Right lung (tissue), 10 donors: ENCODE data around the gene ALDH9A1. TPM values are rescaled to one million over a fixed set of nuclear protein-coding genes. Genes with fewer than 3 reads are reported as not detected.
A peak's percentile ranks its signal among the peaks of the same experiment; 100 is the strongest.
"Not testable (repeated sequence)": the region's sequence is repeated elsewhere in the genome, so short reads cannot be mapped to it uniquely, and the experiment has no call there.

Experiments
- DNase-seq, 2 donors: peaks; one replicate each; pipeline ENCODE4 v3.0.0-alpha.2; 2013
- long read RNA-seq, 8 donors: transcript quantifications; one replicate each; lab custom pipeline, GENCODE V29; 2026
- polyA plus RNA-seq, 5 donors: library from polyadenylated mRNA; unstranded; fragments of 120-200 nt; gene quantifications; one replicate each; pipeline versions ENCODE4 v1.2.1 to v1.2.3, GENCODE V29; 2013; ENCODE audit warnings: inconsistent platforms in 1 of 5, low replicate concordance in 1 of 5; ENCODE audit not compliant: insufficient read length in 5 of 5, insufficient read depth in 1 of 5

ALDH9A1 gene
- 100 to 1,000 TPM in 4 of 5 donors, 10 to 100 TPM in 1; 98.6 to 128 (median 112) TPM for polyA plus RNA-seq
- long read RNA-seq, donor 1, transcript ALDH9A1-201 (11 exons, 2,696 nt): major isoform, 49 of 89 reads
- long read RNA-seq, donor 1, transcript ALDH9A1-203 (2 exons, 559 nt): minor isoform, 40 of 89 reads
- long read RNA-seq, donor 1, partial matches to known transcripts: 0 of 89 reads
- long read RNA-seq, donor 1, other reads (novel, unspliced or antisense): 0 of 89 reads
- long read RNA-seq, donor 2, transcript ALDH9A1-201 (11 exons, 2,696 nt): minor isoform, 25 of 66 reads
- long read RNA-seq, donor 2, transcript ALDH9A1-203 (2 exons, 559 nt): major isoform, 41 of 66 reads
- long read RNA-seq, donor 2, partial matches to known transcripts: 0 of 66 reads
- long read RNA-seq, donor 2, other reads (novel, unspliced or antisense): 0 of 66 reads
- long read RNA-seq, donor 3, transcript ALDH9A1-201 (11 exons, 2,696 nt): major isoform, 32 of 60 reads
- long read RNA-seq, donor 3, transcript ALDH9A1-203 (2 exons, 559 nt): minor isoform, 28 of 60 reads
- long read RNA-seq, donor 3, partial matches to known transcripts: 0 of 60 reads
- long read RNA-seq, donor 3, other reads (novel, unspliced or antisense): 0 of 60 reads
- long read RNA-seq, donor 4, transcript ALDH9A1-201 (11 exons, 2,696 nt): minor isoform, 19 of 45 reads
- long read RNA-seq, donor 4, transcript ALDH9A1-203 (2 exons, 559 nt): major isoform, 26 of 45 reads
- long read RNA-seq, donor 4, partial matches to known transcripts: 0 of 45 reads
- long read RNA-seq, donor 4, other reads (novel, unspliced or antisense): 0 of 45 reads
- long read RNA-seq, donor 5, transcript ALDH9A1-203 (2 exons, 559 nt): major isoform, 46 of 96 reads
- long read RNA-seq, donor 5, transcript ALDH9A1-201 (11 exons, 2,696 nt): minor isoform, 25 of 96 reads
- long read RNA-seq, donor 5, partial matches to known transcripts: 25 of 96 reads
- long read RNA-seq, donor 5, other reads (novel, unspliced or antisense): 0 of 96 reads
- long read RNA-seq, donor 6, transcript ALDH9A1-201 (11 exons, 2,696 nt): minor isoform, 38 of 95 reads
- long read RNA-seq, donor 6, transcript ALDH9A1-203 (2 exons, 559 nt): major isoform, 57 of 95 reads
- long read RNA-seq, donor 6, partial matches to known transcripts: 0 of 95 reads
- long read RNA-seq, donor 6, other reads (novel, unspliced or antisense): 0 of 95 reads
- long read RNA-seq, donor 7, transcript ALDH9A1-203 (2 exons, 559 nt): major isoform, 32 of 50 reads
- long read RNA-seq, donor 7, transcript ALDH9A1-201 (11 exons, 2,696 nt): minor isoform, 18 of 50 reads
- long read RNA-seq, donor 7, partial matches to known transcripts: 0 of 50 reads
- long read RNA-seq, donor 7, other reads (novel, unspliced or antisense): 0 of 50 reads
- long read RNA-seq, donor 8, transcript ALDH9A1-203 (2 exons, 559 nt): minor isoform, 13 of 36 reads
- long read RNA-seq, donor 8, transcript ALDH9A1-201 (11 exons, 2,696 nt): major isoform, 14 of 36 reads
- long read RNA-seq, donor 8, partial matches to known transcripts: 9 of 36 reads
- long read RNA-seq, donor 8, other reads (novel, unspliced or antisense): 0 of 36 reads

DNA sequence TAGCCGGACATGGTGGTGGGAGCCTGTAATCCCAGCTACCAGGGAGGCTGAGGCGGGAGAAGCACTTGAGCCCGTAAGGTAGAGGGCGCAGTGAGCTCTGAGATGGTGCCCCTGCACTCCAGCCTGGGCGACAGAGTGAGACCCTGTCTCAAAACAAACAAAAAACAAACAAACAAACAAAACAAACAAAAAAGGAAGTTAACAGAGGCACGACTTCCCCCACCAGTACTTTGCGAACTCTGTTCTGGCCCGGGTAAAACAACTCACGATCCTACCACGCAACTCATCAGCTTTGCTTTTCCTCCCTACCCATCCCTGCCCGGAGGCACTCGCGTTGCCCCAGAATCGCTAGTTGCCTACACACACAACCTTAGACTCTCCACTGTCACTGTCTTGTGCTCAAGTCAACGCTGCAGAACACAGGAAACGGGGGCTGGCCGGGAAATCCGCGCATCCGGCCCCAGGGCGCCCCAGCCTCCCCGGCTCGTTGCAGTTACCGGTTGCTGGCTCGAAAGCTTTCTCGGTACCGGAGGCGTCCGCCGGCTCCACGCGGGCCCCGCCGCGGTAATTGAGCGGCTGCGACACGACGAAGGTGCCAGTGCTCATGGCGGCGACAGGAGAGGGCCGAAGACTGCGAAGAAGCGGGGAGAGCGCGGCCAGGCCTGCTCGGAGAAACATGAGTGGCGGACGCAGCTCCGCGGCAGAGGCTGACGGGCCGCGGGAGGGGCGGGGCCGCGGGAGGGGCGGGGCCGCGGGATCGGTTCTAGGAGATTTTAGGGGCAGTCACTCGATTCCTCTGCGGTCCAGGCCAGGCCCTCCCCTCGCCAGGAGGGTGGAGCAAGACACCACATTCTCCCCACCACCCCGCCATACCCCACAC, at the start of gene ALDH9A1:
TSS of gene ALDH9A1 (minus strand) at position 682 of the 880 bp plus-strand sequence. CDS start at position 678, 4 bp downstream.
- DNase-seq: peak; percentile 82 to 83

GRCh38 chr1:165747632-165748447, 49.5 kb upstream of the ALDH9A1 start:
- DNase-seq: no peak

GRCh38 chr1:165744913-165745312, 46.6 kb upstream of the ALDH9A1 start:
- not testable (repeated sequence) for DNase-seq

DNA sequence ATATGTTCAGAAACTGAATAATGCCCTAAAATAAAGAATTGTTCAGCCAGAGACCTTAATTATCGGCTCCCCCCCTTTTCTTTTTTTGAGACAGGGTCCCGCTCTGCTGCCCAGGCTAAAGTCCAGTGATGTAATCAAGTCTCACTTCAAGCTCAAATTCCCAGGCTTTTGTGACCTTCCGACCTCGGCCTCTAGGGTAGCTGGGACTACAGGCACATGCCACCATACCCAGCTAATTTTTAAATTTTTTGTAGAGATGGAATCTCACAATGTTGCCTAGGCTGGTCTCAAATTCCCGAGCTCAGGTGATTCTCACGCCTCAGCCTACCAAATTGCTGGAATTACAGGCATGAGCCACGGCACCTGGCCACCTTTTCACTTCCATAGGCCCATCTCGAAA, 43.8 kb upstream of the ALDH9A1 start:
- DNase-seq: no peak

GRCh38 chr1:165738794-165739193, 40.4 kb upstream of the ALDH9A1 start:
- no peak for DNase-seq

- no peak for DNase-seq
Measured at GRCh38 chr1:165737196-165737595, 38.8 kb upstream of the ALDH9A1 start.

GRCh38 chr1:165734906-165735305, 36.5 kb upstream of the ALDH9A1 start:
- DNase-seq: no peak

DNA sequence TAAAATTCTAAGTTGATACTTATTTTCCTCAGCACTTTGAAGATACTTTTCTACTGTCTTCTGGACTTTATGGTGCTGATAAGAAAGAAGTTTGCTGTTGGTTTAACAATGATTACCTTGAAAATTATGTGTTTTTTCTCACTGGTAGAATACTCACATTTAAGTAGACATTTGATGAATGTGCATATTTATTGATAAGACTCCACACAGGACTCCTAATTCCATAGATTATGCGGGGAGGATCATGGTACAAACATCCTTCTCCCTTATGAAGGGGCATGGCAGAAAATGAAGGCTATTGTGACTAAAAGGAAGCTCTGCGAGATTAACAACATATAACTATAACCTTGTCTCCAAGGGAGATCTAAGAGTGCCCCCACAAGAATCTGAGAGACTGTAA, 28.5 kb upstream of the ALDH9A1 start:
- no peak for DNase-seq

- DNase-seq: no peak
Measured at GRCh38 chr1:165726169-165726568, 27.8 kb upstream of the ALDH9A1 start.

- DNase-seq: peak in 1 of 2 donors; percentile 46
Measured at GRCh38 chr1:165717918-165718515, 19.7 kb upstream of the ALDH9A1 start.

DNA sequence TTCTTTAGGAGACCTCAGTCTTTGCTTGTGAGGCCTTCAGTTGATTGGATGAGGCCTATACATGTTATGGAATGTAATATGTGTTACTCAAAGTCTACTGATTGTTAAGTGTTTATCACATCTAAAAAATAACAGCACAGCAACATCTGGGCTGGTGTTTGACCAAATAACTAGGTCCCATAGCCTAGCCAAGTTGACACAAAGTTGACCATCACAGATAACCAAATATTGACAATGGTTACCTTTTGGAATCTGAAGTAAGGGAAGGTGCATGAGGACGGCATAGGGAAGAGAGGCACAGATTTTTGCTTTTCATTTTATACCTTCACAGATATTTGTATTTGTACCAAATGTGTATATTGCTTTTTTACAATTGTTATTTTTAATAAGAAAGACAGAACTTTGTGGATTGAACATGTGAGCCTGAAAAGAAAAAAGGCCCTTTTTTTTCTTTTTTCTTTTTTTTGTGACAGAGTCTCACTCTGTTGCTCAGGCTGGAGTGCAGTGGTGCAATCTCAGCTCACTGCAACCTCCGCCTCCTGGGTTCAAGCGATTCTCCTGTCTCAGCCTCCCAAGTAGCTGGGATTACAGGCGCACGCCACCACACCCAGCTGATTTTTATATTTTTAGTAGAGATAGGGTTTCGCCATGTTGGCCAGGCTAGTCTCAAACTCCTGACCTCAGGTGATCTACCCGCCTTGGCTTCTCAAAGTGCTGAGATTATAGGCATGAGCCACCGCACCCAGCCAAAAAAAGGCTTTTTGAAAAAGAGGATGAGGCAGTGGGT, 18.1 kb upstream of the ALDH9A1 start:
- DNase-seq: not testable (repeated sequence)

- no peak for DNase-seq
Measured at GRCh38 chr1:165712764-165713163, 14.4 kb upstream of the ALDH9A1 start.

DNA sequence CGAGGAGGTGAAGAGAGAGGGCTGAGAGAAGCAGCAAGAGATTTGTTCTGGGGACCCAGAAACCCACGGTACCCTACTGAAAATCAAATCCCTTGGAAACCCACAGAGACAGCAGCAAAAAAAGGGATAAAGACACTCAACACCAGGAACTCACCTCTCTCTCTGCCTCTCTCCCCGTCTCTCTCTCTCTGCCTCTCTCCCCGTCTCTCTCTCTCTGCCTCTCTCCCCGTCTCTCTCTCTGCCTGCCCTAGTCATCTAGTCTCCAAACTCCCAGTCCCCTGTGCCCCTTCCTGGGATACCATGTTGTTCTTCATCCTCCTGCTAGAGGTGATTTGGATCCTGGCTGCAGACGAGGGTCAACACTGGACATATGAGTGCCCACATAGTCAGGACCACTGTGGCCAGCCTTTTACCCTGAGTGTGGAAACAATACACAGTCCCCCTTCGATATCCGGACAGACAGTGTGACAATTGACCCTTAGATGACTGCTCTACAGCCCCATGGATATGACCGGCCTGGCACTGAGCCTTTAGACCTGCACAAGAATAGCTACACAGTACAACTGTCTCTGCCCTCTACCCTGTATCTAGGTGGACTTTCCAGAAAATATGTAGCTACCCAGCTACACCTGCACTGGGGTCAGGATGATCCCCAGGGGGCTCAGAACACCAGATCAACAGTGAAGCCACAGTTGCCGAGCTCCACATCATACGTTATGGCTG, 9.8 kb upstream of the ALDH9A1 start:
- DNase-seq: no peak

DNA sequence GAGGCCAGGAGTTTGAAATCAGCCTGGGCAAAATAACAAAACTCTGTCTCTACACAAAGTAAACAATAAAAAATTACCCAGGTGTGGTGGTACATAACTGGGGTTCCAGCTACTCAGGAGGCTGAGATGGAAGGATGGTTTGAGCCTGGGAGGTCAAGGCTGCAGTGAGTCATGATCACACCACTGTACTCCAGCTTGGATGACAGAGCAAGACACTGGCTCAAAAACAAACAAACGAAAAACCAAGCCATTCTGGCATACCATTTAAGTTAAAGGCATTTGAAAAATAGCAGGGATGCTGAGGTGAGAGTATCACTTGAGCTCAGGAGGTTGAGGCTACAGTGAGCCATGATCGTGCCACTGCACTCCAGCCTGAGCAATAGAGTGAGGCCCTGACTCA, 5.3 kb upstream of the ALDH9A1 start:
- no peak for DNase-seq

DNA sequence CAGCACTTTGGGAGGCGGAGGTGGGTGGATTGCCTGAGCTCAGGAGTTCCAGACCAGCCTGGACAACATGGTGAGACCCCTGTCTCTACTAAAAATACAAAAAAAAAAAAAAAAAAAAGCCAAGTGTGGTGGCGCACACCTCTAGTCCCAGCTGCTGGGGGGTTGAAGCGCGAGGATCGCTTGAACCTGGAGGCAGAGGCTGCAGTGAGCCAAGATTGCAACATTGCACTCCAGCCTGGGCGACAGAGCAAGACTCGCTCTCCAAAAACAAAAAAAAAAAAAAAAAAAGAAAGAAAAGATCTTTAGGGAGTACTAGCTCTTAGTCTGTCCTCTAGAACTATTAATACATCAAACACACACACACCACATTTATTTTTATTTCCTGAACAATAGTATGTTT, 3.6 kb upstream of the ALDH9A1 start:
- not testable (repeated sequence) for DNase-seq

DNA sequence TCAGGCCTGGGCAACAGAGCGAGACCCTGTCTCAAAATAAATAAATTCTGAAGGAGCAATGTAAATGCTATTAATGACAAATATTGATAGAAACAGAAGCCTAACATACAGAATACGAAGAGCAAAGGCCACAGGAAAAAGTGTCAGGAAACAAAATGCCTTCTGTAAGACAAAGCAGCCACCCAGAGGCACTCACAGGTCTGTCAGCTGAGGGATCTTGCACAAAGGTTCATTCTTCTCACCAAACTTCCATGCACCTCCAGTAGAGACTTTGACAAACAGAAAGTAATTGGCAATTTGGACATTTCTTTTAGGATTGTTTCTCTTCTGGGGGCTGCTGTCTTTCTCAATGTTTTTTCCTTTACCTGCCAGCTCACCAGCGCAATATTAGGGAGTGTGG, 1.2 kb upstream of the ALDH9A1 start:
- no peak for DNase-seq

GRCh38 chr1:165698761-165699052, 345 bp upstream of the ALDH9A1 start:
- DNase-seq: no peak
